GM21526 (cell line): ENCODE data around the gene HOXB5.

Experiments
- ATAC-seq: cut with Tn5 transposase; IDR thresholded peaks from one replicate; pipeline ENCODE4 v1.9.1; 2021; ENCODE audit warnings: moderate library complexity; ENCODE audit not compliant: unreplicated experiment, low FRiP score

The HOXB5 gene

GRCh38 chr17:48630009-48630924 lies 36.7 kb upstream of the HOXB5 start:
- ATAC-seq: no peak

- no peak for ATAC-seq
Measured at GRCh38 chr17:48629411-48629759, 35.8 kb upstream of the HOXB5 start.

- ATAC-seq: no peak
Measured at GRCh38 chr17:48628649-48629410, 35.3 kb upstream of the HOXB5 start.

GRCh38 chr17:48627623-48628521 lies 34.3 kb upstream of the HOXB5 start:
- ATAC-seq: no peak

- no peak for ATAC-seq
Measured at GRCh38 chr17:48627118-48627597, 33.6 kb upstream of the HOXB5 start.

GRCh38 chr17:48626245-48627117 lies 32.9 kb upstream of the HOXB5 start, which contains the start of gene HOXB9:
Gene HOXB9, minus strand, starts transcription at chr17:48626358. Its CDS starts 89 bp downstream, at chr17:48626269.
- ATAC-seq: no peak

- no peak for ATAC-seq
Measured at GRCh38 chr17:48625495-48626244, 32.1 kb upstream of the HOXB5 start.

- no peak for ATAC-seq
Measured at GRCh38 chr17:48624544-48625494, 31.2 kb upstream of the HOXB5 start.

GRCh38 chr17:48624118-48624517 lies 30.5 kb upstream of the HOXB5 start:
- no peak for ATAC-seq

GRCh38 chr17:48623583-48623982 lies 30.0 kb upstream of the HOXB5 start:
- ATAC-seq: no peak

- ATAC-seq: no peak
Measured at GRCh38 chr17:48622857-48623256, 29.3 kb upstream of the HOXB5 start.

GRCh38 chr17:48621410-48622392 lies 28.1 kb upstream of the HOXB5 start:
- ATAC-seq: no peak

GRCh38 chr17:48620461-48621139 lies 27.0 kb upstream of the HOXB5 start:
- ATAC-seq: no peak

- ATAC-seq: no peak
Measured at GRCh38 chr17:48619826-48620449, 26.4 kb upstream of the HOXB5 start.

GRCh38 chr17:48618256-48618896 lies 24.8 kb upstream of the HOXB5 start:
- ATAC-seq: no peak
